ENCODE data around the gene MRM2.

MRM2 gene

DNA sequence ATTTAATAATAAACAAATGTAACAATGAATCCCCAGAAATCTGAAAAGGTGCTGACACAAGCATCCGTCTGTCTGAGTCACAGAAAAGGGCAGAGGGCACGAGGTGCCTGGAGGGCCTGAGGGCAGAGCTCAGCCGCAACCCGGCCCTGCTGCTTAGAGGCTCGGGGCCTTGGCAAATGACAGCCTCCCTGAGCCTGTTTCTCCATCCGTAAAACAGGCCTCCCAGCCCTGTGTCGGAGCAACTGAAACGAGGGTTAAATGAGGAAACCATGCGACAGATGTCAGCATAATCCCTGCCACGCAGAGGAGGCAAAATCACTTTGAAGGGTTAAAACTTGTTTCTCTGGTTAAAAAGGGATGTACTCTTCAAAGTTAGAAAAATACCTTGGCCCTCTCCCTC is 24.9 kb upstream of the MRM2 start:
- no peak for DNase-seq (ENCODE audit: low spot score)

- no peak for DNase-seq (ENCODE audit: low spot score)
Observed at GRCh38 chr7:2264158-2264557, 22.2 kb upstream of the MRM2 start.

DNA sequence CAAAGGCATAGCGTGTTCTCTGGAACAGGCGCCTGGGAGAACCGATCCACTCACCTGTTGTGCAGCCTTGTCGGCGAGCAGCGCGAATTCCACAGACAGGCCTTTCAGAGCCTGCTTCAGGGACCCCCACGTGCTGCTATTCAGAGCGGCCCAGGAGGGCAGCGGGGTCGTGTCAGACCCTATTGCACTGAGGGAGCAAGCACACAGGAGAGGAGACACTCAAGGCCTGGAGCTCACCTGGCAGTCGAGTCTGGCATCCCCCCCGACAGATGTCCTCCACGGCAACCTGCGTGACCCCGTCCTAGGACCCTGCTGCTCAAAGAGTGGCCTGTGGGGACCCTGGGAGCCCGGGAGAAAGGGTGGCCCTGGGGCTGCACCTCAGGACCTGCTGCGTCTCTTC is 21.2 kb upstream of the MRM2 start:
- DNase-seq (ENCODE audit: low spot score) = no peak

DNA sequence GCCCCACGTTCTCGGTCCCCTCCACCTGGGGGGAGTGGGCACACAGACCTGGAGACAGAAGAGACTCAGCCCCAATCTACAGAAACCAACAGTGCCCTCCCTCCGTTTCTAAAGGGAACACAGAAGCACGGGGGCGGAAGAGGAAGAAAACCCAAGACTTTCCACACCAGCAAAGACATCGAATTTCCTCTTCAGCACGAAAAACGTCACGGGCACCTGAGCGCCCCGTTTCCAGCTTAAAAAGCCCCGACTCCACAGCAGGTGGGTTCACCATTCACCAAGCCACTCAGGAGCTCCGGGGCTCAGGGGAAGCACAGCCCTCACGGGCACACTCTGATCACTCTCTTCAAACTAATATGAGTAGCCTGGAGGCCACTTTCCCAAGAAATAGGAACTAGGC is 19.6 kb upstream of the MRM2 start:
- peak; percentile 68 for DNase-seq (ENCODE audit: low spot score)

GRCh38 chr7:2260820-2261219 is 18.8 kb upstream of the MRM2 start:
- DNase-seq (ENCODE audit: low spot score) = no peak

GRCh38 chr7:2259480-2259879 is 17.5 kb upstream of the MRM2 start:
- DNase-seq (ENCODE audit: low spot score) = no peak

GRCh38 chr7:2258661-2259365 is 16.8 kb upstream of the MRM2 start:
- peak; percentile 57 for DNase-seq (ENCODE audit: low spot score)

DNA sequence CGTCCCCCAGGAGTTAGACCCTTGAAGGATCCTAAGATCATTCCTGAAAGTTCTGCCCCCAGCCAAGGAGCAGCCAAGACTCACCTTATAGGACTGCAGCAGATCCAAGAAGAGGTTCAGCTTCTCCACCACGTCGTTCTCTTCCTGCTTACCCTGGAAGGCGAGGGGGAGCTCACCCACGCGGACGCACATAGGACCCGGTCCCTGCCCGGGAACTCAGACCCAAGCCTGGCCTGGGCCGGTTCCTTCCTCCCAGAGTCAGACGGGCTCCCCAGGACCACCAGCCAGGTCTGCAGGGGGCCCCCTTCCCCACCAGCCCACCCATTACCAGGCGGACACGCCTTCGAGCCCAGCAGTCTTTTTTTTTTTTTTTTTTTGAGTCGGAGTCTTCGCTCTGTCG is 15.6 kb upstream of the MRM2 start:
- DNase-seq (ENCODE audit: low spot score) = no peak

- no peak for DNase-seq (ENCODE audit: low spot score)
Observed at GRCh38 chr7:2257046-2257551, 15.1 kb upstream of the MRM2 start.

GRCh38 chr7:2256306-2257045 is 14.5 kb upstream of the MRM2 start:
- no peak for DNase-seq (ENCODE audit: low spot score)

DNA sequence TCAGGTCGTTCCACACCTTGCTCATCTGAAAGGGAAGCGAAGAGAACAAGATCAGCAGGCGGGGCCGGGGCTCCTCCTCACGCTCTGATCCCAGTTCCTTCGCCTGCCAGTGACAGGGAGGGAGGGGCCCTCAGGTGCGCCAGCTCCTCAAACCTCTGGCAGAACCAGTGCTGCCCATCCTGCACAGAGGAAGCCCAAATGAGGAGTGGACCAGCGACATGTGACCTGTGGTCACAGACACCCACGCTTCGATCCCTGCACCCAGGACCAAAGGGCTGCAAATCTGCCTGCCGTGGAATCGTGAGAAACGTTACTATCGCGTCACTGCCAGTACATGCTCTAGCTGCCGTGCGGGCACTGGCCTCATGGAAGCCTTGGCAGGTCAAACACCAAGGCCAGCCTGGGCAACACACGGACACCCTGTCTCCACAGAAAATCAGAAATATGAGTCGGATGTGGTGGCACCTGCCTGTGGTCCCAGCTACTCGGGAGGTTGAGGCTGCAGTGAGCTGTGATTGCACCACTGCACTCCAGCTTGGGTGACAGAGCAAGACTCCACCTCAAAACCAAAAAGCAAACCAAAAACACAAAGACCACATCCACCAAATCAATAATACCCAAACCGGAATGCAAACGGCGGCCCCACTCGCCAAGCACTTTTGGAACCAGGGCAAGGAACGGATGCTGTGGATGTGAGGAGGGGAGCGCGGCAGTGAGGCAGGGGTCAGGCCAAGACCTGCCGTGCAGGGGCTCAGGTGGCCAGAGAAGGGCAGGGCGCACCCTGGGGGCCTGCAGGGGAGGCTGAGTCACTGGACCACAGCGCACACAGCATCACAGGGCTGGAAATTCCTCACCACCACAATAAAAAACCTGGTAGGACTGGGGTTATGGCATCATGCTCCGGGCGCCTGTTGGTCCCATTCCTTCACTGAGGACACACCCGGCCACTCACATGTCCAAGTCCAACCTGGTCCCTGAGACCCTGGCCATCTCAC is 13.4 kb upstream of the MRM2 start:
- DNase-seq (ENCODE audit: low spot score) = no peak

DNA sequence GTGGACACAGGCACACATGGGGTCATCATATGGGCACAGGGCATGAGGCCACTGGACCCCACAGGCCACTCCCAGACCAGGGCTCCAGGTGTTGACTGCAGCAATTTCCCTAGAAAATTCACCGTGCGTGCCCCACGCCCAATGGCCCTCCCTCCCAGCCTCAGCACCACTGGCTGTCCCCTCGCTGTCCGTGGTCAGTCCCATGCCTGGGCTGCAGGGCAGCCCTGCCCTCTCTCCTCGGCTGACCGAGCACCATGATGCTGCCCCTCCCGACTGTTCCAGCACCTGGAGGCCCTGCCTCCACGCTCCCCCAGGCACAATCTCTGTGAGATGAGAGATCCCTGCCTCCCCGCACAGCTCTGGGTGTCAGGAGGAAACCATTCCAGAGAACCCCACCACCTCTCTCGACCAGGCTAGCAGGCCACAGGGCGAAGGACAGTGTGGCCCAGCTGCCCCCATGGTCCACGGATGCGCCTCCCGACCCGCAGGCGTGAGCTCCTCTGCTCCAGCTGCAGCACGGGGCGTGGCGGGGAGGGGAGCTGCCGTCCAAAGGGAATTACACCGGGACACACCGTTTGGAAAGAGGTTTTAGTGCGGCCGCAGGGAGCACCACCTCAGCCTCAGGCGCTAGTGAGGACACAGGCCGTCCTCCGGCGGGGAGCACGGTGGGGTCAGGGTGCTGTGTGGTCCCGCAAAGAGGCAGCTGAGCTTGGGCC is 12.6 kb upstream of the MRM2 start:
- DNase-seq (ENCODE audit: low spot score) = no peak

GRCh38 chr7:2253525-2254244 is 11.7 kb upstream of the MRM2 start:
- DNase-seq (ENCODE audit: low spot score) = no peak

DNA sequence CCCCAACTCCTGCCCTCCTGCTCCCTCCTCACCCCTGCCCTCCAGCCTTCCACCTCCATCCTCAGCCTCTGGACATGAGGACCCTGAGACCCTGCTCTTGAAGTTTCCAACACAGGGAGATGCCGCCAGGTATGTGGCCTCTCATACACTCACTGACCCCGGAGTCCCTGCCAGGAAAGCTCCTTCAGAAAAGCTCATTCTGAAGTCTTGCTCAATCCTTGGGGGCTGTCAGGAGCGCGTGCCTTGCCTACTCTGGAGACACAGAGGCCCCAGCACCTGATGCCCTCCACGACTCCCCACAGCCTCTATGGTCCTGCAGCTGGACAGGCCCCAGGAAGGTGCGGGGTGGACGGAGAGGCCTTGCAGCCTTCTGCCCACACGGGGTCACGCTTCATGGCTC is 11.0 kb upstream of the MRM2 start:
- no peak for DNase-seq (ENCODE audit: low spot score)

- DNase-seq (ENCODE audit: low spot score) = no peak
Observed at GRCh38 chr7:2251841-2252771, 10.1 kb upstream of the MRM2 start.

DNA sequence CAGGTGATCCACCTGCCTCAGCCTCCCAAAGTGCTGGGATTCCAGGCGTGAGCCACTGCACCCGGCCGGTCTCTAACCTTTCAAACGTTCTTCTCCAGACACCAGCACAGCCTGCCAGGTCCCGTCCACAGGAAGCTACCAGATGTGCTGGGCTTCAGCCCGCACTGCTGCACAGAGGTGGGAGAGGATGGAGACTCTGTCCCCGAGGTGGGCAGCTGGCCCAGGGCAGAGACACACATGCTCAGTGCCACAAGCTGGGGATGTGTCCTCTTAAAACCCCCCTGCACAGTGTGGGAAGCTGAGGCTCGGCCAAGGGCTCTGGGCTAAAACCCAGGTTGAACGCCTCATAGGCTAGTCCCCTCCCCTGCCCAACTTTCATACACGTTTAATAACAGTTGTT is 9.4 kb upstream of the MRM2 start:
- DNase-seq (ENCODE audit: low spot score) = no peak

DNA sequence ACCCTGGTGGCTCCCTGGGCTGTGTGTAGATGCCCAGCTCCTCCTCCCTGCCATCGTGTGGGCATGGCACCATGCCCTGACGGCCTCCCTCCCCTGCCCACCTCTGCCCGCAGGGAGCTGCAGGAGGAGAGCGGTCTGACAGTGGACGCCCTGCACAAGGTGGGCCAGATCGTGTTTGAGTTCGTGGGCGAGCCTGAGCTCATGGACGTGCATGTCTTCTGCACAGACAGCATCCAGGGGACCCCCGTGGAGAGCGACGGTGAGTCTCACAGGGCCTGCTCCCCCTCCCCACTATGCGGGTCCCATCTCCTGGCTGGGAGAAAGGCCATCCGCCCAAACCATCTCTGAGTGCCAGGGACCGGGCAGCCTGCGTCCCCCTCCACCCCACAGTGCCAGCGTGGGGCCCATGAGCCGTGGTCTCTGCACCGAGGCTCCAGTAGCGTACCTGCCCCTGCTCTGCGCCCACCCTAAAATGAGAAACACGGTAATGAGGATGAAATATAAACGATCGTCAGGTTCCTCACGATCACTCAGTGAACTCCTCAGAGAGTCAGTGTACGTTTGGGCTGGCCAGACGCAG is 7.8 kb upstream of the MRM2 start:
- DNase-seq (ENCODE audit: low spot score) = no peak

GRCh38 chr7:2248984-2249694 is 7.1 kb upstream of the MRM2 start:
- no peak for DNase-seq (ENCODE audit: low spot score)

Measured in NAMALWA (cell line).